NCI-H748 (cell line): Measurements from ENCODE around the gene ATP8B4.

ENCODE experiments used
- DNase-seq: peaks from one replicate; lab custom pipeline; 2025; ENCODE audit not compliant: unreplicated experiment; lab: John Stamatoyannopoulos, UW

The ATP8B4 gene

GRCh38 chr15:50065279-50065678 is 53.8 kb downstream of the ATP8B4 start:
- DNase-seq = no peak

DNA sequence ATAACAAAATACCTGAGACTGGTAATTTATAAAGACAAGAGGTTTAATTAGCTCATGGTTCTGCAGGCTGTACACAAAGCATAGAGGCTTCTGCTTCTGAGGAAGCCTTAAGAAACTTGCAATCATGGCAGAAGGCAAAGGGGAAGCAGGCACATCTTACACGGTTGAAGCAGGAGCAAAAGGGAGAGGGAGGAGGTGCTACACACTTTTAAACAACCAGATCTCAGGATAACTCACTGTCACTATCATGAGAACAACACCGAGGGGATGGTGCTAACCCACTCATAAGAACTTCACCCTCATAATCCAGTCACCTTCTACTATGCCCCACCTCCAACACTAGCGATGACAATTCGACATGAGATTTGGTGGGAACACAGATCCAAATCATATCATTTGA is 54.4 kb downstream of the ATP8B4 start:
- DNase-seq = no peak

DNA sequence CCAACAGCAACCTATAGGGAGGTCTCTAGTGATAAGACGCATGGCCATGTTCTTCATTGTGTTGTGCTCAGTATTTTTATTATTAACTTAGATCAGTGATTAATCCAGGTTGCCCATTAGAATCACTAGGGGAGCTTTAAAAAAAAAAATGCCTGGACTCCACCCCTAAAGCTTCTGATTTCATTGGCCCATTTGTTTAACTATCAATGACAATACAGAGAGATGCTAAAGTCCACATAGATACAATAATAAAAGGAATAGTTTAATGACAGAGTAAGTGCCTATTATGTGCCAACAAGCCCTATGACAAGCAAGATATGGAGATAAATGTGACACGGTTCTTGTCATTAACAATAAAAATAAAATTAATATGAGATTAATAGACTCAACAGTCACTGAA is 55.8 kb downstream of the ATP8B4 start:
- peak; percentile 50 for DNase-seq

- no peak for DNase-seq
These were observed 57.5 kb downstream of the ATP8B4 start for GRCh38 chr15:50061503-50061902.

GRCh38 chr15:50059883-50060282 is 59.1 kb downstream of the ATP8B4 start:
- no peak for DNase-seq

DNA sequence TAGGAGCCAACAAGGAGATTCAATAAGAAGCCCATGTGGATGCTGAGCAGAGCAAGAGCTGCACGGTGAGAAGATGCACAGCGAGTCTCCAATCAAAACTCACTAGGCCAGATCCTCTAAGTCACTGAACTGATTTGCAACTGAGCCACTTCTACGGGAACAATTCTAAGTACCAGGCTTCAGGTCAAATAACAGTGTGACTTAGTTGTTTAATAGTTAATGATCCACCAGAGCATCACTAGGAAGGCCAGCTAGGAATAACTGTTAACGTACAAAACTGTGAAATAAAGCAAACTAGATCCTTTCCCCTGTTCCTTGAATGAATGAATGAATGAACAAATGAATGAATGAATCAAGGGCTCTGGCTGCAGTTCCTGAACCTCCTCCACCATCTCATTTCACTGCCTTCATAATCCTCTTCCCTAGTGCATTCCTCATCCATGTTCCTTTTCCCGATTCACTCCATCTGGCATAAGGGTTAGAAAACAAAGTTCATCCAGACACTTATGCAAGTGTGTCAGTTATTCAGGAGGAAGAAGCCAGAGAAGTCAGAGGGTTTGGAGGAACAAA is 59.7 kb downstream of the ATP8B4 start:
- DNase-seq = no peak

- DNase-seq = peak; percentile 60
These were observed 61.0 kb downstream of the ATP8B4 start for GRCh38 chr15:50057905-50058639.

DNA sequence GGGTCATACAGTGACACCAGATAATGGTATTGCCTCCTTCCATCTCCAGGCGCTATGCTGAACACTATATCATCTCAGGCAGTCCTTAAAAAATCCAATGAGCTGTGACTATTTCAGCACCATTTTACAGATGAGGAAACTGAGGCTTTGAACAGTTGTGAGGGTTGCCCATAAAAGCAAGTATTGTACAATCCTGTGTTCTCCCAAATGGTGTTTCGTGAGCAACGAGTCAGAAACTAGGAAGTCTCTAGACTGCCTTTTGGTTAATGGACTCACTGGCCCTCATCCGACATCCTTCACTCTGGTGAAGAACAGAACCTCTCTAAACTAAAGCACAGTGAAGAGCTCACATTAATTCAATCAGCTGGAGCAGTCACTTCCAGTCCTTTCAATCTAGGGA is 61.8 kb downstream of the ATP8B4 start:
- no peak for DNase-seq

DNA sequence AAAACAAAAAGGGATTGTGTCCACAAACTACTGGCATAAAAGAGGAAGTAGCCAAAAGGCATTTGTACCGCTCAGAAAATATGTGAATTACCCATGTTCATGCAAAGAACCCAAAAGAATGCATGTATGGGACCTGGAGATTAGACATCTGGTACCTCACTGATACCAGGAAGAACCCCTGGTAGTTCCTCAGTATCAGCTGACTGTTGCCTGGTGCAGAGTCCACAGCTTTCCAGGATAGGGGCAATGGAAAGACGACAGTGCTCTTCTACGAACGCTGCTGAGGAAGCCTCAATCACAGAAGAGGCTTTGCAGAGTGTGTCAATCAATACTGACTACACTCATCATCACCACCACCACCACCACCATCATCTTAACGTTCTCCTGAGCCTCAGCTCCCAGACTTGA is 63.3 kb downstream of the ATP8B4 start:
- DNase-seq = no peak

- no peak for DNase-seq
These were observed 63.7 kb downstream of the ATP8B4 start for GRCh38 chr15:50055332-50055731.

- no peak for DNase-seq
These were observed 65.8 kb downstream of the ATP8B4 start for GRCh38 chr15:50053055-50053856.

GRCh38 chr15:50051811-50052419 is 67.1 kb downstream of the ATP8B4 start:
- peak; percentile 53 for DNase-seq

- no peak for DNase-seq
These were observed 67.9 kb downstream of the ATP8B4 start for GRCh38 chr15:50050986-50051743.

- DNase-seq = no peak
These were observed 69.2 kb downstream of the ATP8B4 start for GRCh38 chr15:50049871-50050270.

GRCh38 chr15:50046867-50047266 is 72.2 kb downstream of the ATP8B4 start:
- DNase-seq = no peak

- no peak for DNase-seq
These were observed 72.9 kb downstream of the ATP8B4 start for GRCh38 chr15:50046159-50046558.

DNA sequence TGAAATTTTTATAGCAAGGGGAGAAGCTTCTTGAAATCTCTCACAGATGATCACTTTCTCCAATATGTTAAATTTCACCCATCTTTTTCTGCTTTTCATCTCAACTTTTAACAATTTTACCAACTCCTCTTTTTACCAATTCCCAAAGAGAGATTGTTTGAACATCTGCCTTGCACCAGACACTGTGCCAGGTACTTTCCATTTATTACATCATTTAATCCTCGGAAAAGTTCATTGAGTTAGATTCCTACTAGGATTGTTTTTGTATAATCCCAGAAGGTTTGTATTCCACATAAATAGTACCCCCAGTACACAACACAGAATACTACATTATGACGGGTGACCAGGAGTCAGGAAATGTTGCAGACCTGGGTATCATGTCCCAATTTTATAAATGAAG is 74.1 kb downstream of the ATP8B4 start:
- DNase-seq = no peak

DNA sequence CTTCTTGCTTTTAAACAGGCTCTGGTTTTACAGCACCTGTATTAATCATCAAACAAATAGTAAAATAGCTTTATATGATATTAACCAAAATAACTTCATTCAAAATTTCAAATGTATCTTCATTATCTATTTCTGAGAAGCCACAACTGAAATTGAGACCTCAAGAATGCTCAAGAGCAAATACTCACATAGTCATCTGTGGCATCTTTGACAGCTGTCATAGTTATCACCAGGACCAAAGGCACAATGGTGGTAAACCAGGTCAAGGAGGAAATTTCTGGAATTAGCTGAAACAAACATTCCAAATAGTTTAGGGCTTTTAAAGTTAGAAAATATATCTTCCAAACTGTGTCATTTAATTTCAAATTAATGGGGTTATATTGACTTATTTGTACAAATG is 74.6 kb downstream of the ATP8B4 start:
- DNase-seq = no peak

GRCh38 chr15:50042775-50043174 is 76.3 kb downstream of the ATP8B4 start:
- no peak for DNase-seq

DNA sequence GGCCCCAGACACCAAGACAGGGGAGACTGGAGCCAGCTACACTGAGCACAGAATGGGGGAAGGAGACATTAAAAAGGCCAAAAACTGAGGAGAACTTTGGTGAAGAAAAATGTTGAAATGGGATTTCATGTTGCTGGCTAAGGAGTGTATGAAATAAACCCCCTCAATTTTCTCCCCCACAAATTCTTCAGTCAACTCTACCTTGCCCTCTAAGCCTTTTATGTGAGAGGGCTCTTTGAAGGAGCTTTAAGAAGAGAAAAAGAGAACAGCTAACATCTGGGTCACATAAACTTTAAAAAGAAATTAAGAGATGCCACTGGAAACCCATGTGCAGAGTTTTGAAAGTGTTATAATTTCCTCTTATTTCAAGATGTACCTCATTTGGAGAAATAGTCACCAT is 88.6 kb downstream of the ATP8B4 start:
- DNase-seq = no peak

DNA sequence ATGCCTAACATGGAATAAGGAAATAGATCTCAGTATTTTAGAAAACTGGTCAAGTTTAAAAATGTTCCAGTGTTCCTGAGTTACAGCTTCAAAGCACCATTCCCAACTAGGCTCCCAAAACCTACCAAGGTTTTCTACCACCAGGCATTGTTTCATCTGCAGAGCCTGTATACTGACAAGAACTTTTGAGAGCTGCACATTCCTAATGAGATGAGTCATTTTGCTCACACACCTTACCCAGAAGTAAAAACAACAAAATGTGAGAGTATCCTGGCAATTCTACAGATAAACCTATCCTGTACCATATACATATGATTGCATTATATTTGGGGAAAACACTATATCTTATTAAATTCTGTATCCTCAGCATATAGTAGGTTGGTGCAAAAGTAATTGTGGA is 90.7 kb downstream of the ATP8B4 start:
- no peak for DNase-seq
